ENCODE measurements around the gene NCS1.

- no peak for TF ChIP-seq EP300 (IDR thresholded peaks at IDR 0.05)
- no peak for TF ChIP-seq POLR2AphosphoS5 (IDR thresholded peaks at IDR 0.05)
Measured at GRCh38 chr9:130225071-130225470, 52.9 kb downstream of the NCS1 start.
